Pulmonary artery endothelial cell (primary cell): Measurements from ENCODE around the gene TMEM132E. TPM values are rescaled to one million over a fixed set of nuclear protein-coding genes. Genes with fewer than 3 reads are reported as not detected.

Experiments used
- total RNA-seq: library from RNA; depleted of rRNA; stranded (reverse); fragments of >200 nt; gene quantifications from 2 replicates; pipeline ENCODE4 v1.2.3, GENCODE V29; 2014

TMEM132E gene
- total RNA-seq, 1 donor from 2014 or later: not detected

Other genes with a start within 250 kb of the TMEM132E start
- not detected in 2 replicates for gene CCL13, start 223.1 kb upstream of the TMEM132E start, total RNA-seq
- gene CCL1, start 216.3 kb upstream of the TMEM132E start, total RNA-seq: not detected in 2 replicates